GM12878 (cell line): ENCODE measurements around the gene LST1. TPM values are rescaled to one million over a fixed set of nuclear protein-coding genes. Genes with fewer than 3 reads are reported as not detected.

Experiments
- CBFB ChIP-seq: IDR thresholded peaks from 2 replicates; pipeline ENCODE4 v1.6.1; 2016; ENCODE audit warnings: antibody characterized with exemption, low read depth
- CEBPB ChIP-seq, 2 experiments: fragments of 150-350 bp in 1 of 2; IDR thresholded peaks; 2 replicates each; pipeline ENCODE4 v1.6.1; 2012 to 2014; ENCODE audit warnings: low read depth in 2 of 2, low read length in 2 of 2, borderline replicate concordance in 1 of 2, inconsistent platforms in 1 of 2
- FOXM1 ChIP-seq: IDR thresholded peaks from 2 replicates; pipeline ENCODE4 v1.6.1; 2012; ENCODE audit warnings: low read depth, mild to moderate bottlenecking, inconsistent platforms, low read length, moderate library complexity
- HDGF ChIP-seq: fragments of 450-650 bp; IDR thresholded peaks from 2 replicates; pipeline ENCODE4 v1.6.1; 2016; ENCODE audit warnings: antibody characterized with exemption
- MEF2B ChIP-seq: fragments of 450-650 bp; IDR thresholded peaks from 2 replicates; pipeline ENCODE4 v1.6.1; 2018; ENCODE audit warnings: mild to moderate bottlenecking, moderate library complexity; ENCODE audit not compliant: partially characterized antibody, poor library complexity, severe bottlenecking
- NR2F1 ChIP-seq: fragments of 450-650 bp; conservative IDR thresholded peaks from 2 replicates; pipeline ENCODE4 v1.6.1; 2017; ENCODE audit warnings: mild to moderate bottlenecking
- NRF1 ChIP-seq: conservative IDR thresholded peaks from 2 replicates; pipeline ENCODE4 v1.6.1; 2011; ENCODE audit warnings: mild to moderate bottlenecking, low read depth, low read length, improper control_type of control experiment
- PAX8 ChIP-seq: fragments of 450-650 bp; IDR thresholded peaks from 2 replicates; pipeline ENCODE4 v1.6.1; 2017; ENCODE audit warnings: mild to moderate bottlenecking, moderate library complexity
- SMAD5 ChIP-seq: IDR thresholded peaks from 2 replicates; pipeline ENCODE4 v1.6.1; 2016; ENCODE audit warnings: antibody characterized with exemption, low read depth
- STAT3 ChIP-seq: IDR thresholded peaks from 2 replicates; pipeline ENCODE4 v1.6.1; 2011; ENCODE audit warnings: low read depth, low read length, improper control_type of control experiment
- ZBED1 ChIP-seq: IDR thresholded peaks from 2 replicates; pipeline ENCODE4 v1.6.1; 2016; ENCODE audit warnings: borderline replicate concordance
- polyA plus RNA-seq, 11 experiments: library from polyadenylated mRNA; depleted of rRNA in 4 of 11; unstranded in 6 of 11; stranded (reverse) in 5 of 11; fragments of >200 nt; fragmentation: Nextera tagmentation in 4 of 11; fragmentation: Illumina TruSeq in 1 of 11; extraction: Ambion mirVana in 4 of 11; extraction: Trizol in 1 of 11; gene quantifications; 1 replicate in 1 of 11; 2 replicates in 10 of 11; pipeline versions ENCODE4 v1.2.1 to v1.2.3, GENCODE V29; 2011 to 2016; ENCODE audit warnings: inconsistent platforms in 2 of 11, missing spikeins in 2 of 11, low read depth in 1 of 11
- total RNA-seq, 4 experiments: library from RNA; depleted of rRNA in 3 of 4; stranded (reverse); fragments of >200 nt in 3 of 4; fragmentation: Illumina TruSeq in 1 of 4; extraction: Trizol in 1 of 4; gene quantifications; 2 replicates each; pipeline versions ENCODE4 v1.2.1 to v1.2.3, GENCODE V29; 2013 to 2021
- TF ChIP-seq, protein P1 (sequence below): IDR thresholded peaks from 2 replicates; pipeline ENCODE4 v1.6.1; 2012; ENCODE audit warnings: mild to moderate bottlenecking, low read depth, low read length
- TF ChIP-seq, protein P2 (sequence below): fragments of 450-650 bp; IDR thresholded peaks from 2 replicates; pipeline ENCODE4 v1.6.1; 2017; ENCODE audit warnings: mild to moderate bottlenecking, moderate library complexity
- TF ChIP-seq, protein P3 (sequence below): fragments of 450-650 bp; IDR thresholded peaks from 2 replicates; pipeline ENCODE4 v1.6.1; 2014; ENCODE audit warnings: mild to moderate bottlenecking
- TF ChIP-seq, protein P4 (sequence below): IDR thresholded peaks from 2 replicates; pipeline ENCODE4 v1.6.1; 2011; ENCODE audit warnings: borderline replicate concordance, low read depth, mild to moderate bottlenecking, moderate library complexity, mixed read lengths, low read length; ENCODE audit not compliant: insufficient read depth; ENCODE audit errors: extremely low read length
- TF ChIP-seq, protein P5 (sequence below): fragments of 450-650 bp; IDR thresholded peaks from 2 replicates; pipeline ENCODE4 v1.6.1; 2017; ENCODE audit warnings: low read depth, mild to moderate bottlenecking, moderate library complexity

Gene LST1
- total and polyA plus RNA-seq, 10 of the 15 experiments (the other 5 are each of a cell fraction or from before 2014, with no cell fraction given): 4.1 to 35.5 (median 16.4) TPM

DNA sequence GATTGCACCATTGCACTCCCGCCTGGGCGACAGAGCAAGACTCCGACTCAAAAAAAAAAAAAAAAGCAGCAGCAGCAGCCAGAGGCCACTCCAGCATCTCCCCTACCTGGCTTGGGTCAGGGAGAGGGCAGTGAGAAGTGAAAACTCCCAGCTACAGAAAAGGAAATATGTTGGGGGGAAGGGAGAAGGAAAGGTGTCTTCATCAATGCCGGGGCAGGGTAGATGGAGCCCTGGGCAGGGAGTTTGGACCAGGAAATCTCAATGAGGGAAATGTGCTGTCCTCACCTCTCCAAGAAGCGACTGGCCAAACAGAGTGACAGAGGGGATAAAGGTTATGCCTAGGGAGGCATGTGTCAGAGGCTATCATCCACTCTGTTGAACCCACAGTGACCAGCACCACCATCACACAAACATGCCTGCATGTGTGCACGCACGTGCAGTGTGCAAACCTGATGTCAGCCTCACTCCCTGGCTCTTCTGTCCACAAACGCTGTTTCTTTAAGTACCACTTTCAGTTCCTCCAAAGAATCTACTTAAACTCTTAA lies 28.1 kb downstream of the LST1 start (continued):
- TF ChIP-seq, protein P1, sequence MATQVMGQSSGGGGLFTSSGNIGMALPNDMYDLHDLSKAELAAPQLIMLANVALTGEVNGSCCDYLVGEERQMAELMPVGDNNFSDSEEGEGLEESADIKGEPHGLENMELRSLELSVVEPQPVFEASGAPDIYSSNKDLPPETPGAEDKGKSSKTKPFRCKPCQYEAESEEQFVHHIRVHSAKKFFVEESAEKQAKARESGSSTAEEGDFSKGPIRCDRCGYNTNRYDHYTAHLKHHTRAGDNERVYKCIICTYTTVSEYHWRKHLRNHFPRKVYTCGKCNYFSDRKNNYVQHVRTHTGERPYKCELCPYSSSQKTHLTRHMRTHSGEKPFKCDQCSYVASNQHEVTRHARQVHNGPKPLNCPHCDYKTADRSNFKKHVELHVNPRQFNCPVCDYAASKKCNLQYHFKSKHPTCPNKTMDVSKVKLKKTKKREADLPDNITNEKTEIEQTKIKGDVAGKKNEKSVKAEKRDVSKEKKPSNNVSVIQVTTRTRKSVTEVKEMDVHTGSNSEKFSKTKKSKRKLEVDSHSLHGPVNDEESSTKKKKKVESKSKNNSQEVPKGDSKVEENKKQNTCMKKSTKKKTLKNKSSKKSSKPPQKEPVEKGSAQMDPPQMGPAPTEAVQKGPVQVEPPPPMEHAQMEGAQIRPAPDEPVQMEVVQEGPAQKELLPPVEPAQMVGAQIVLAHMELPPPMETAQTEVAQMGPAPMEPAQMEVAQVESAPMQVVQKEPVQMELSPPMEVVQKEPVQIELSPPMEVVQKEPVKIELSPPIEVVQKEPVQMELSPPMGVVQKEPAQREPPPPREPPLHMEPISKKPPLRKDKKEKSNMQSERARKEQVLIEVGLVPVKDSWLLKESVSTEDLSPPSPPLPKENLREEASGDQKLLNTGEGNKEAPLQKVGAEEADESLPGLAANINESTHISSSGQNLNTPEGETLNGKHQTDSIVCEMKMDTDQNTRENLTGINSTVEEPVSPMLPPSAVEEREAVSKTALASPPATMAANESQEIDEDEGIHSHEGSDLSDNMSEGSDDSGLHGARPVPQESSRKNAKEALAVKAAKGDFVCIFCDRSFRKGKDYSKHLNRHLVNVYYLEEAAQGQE: no peak
- TF ChIP-seq, protein P2, sequence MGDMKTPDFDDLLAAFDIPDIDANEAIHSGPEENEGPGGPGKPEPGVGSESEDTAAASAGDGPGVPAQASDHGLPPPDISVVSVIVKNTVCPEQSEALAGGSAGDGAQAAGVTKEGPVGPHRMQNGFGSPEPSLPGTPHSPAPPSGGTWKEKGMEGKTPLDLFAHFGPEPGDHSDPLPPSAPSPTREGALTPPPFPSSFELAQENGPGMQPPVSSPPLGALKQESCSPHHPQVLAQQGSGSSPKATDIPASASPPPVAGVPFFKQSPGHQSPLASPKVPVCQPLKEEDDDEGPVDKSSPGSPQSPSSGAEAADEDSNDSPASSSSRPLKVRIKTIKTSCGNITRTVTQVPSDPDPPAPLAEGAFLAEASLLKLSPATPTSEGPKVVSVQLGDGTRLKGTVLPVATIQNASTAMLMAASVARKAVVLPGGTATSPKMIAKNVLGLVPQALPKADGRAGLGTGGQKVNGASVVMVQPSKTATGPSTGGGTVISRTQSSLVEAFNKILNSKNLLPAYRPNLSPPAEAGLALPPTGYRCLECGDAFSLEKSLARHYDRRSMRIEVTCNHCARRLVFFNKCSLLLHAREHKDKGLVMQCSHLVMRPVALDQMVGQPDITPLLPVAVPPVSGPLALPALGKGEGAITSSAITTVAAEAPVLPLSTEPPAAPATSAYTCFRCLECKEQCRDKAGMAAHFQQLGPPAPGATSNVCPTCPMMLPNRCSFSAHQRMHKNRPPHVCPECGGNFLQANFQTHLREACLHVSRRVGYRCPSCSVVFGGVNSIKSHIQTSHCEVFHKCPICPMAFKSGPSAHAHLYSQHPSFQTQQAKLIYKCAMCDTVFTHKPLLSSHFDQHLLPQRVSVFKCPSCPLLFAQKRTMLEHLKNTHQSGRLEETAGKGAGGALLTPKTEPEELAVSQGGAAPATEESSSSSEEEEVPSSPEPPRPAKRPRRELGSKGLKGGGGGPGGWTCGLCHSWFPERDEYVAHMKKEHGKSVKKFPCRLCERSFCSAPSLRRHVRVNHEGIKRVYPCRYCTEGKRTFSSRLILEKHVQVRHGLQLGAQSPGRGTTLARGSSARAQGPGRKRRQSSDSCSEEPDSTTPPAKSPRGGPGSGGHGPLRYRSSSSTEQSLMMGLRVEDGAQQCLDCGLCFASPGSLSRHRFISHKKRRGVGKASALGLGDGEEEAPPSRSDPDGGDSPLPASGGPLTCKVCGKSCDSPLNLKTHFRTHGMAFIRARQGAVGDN: no peak
- no peak for TF ChIP-seq ZBED1
- no peak for TF ChIP-seq MEF2B
- TF ChIP-seq NRF1: peak; percentile 45; the same call in 1 of the 2 replicates
- TF ChIP-seq HDGF: peak; percentile 50; the same call in 1 of the 2 replicates
- no peak for TF ChIP-seq STAT3
- no peak for TF ChIP-seq SMAD5
- TF ChIP-seq FOXM1: no peak
- no peak for TF ChIP-seq CBFB
- no peak for TF ChIP-seq NR2F1
- TF ChIP-seq, protein P3, sequence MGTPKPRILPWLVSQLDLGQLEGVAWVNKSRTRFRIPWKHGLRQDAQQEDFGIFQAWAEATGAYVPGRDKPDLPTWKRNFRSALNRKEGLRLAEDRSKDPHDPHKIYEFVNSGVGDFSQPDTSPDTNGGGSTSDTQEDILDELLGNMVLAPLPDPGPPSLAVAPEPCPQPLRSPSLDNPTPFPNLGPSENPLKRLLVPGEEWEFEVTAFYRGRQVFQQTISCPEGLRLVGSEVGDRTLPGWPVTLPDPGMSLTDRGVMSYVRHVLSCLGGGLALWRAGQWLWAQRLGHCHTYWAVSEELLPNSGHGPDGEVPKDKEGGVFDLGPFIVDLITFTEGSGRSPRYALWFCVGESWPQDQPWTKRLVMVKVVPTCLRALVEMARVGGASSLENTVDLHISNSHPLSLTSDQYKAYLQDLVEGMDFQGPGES: no peak
- TF ChIP-seq, protein P4, sequence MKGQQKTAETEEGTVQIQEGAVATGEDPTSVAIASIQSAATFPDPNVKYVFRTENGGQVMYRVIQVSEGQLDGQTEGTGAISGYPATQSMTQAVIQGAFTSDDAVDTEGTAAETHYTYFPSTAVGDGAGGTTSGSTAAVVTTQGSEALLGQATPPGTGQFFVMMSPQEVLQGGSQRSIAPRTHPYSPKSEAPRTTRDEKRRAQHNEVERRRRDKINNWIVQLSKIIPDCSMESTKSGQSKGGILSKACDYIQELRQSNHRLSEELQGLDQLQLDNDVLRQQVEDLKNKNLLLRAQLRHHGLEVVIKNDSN: no peak
- TF ChIP-seq PAX8: no peak
- no peak for TF ChIP-seq CEBPB (IDR thresholded peaks at IDR 0.05; ENCODE audit: borderline replicate concordance in 1 of 2, low read depth in 2 of 2, low read length in 2 of 2)
- TF ChIP-seq, protein P5, sequence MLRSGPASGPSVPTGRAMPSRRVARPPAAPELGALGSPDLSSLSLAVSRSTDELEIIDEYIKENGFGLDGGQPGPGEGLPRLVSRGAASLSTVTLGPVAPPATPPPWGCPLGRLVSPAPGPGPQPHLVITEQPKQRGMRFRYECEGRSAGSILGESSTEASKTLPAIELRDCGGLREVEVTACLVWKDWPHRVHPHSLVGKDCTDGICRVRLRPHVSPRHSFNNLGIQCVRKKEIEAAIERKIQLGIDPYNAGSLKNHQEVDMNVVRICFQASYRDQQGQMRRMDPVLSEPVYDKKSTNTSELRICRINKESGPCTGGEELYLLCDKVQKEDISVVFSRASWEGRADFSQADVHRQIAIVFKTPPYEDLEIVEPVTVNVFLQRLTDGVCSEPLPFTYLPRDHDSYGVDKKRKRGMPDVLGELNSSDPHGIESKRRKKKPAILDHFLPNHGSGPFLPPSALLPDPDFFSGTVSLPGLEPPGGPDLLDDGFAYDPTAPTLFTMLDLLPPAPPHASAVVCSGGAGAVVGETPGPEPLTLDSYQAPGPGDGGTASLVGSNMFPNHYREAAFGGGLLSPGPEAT: no peak; the same call in 1 of the 2 replicates
